CD14-positive monocyte (primary cell): Measurements from ENCODE around the gene SFMBT2. TPM values are rescaled to one million over a fixed set of nuclear protein-coding genes. Genes with fewer than 3 reads are reported as not detected.

Source experiments
- DNase-seq, 3 donors: peaks; one replicate each; pipeline ENCODE4 v3.0.0-alpha.2; 2011 to 2022
- H2AFZ ChIP-seq: 2 replicates; pipeline ENCODE4 v1.6.0; 2012; ENCODE audit warnings: mild to moderate bottlenecking, low read depth, low read length, inconsistent platforms; ENCODE audit not compliant: insufficient read depth, poor library complexity, severe bottlenecking
- H3K27ac ChIP-seq, 2 donors: 1 replicate in 1 of 2; 2 replicates in 1 of 2; pipeline ENCODE4 v1.5.1; 2012 to 2013; ENCODE audit warnings: low read length in 2 of 2, control low read depth in 1 of 2, inconsistent platforms in 1 of 2, low read depth in 1 of 2, mild to moderate bottlenecking in 1 of 2
- H3K27me3 ChIP-seq, 2 donors: one replicate each; pipeline versions ENCODE4 v1.6.0 to v1.6.1; 2011 to 2013; ENCODE audit warnings: low read length in 2 of 2; ENCODE audit not compliant: control insufficient read depth in 2 of 2, insufficient read depth in 2 of 2
- H3K36me3 ChIP-seq, 2 donors: replicated peaks in 1 of 2; 1 replicate in 1 of 2; 2 replicates in 1 of 2; pipeline versions ENCODE4 v1.5.1 to v1.6.1; 2012 to 2013; ENCODE audit warnings: low read length in 2 of 2, control low read depth in 1 of 2, inconsistent platforms in 1 of 2, mild to moderate bottlenecking in 1 of 2; ENCODE audit not compliant: insufficient read depth in 2 of 2, control insufficient read depth in 1 of 2
- H3K4me1 ChIP-seq, 2 donors: 1 replicate in 1 of 2; 2 replicates in 1 of 2; pipeline versions ENCODE4 v1.5.1 to v1.6.1; 2012 to 2013; ENCODE audit warnings: low read length in 2 of 2, control low read depth in 1 of 2, inconsistent platforms in 1 of 2, mild to moderate bottlenecking in 1 of 2, moderate library complexity in 1 of 2; ENCODE audit not compliant: insufficient read depth in 2 of 2, control insufficient read depth in 1 of 2
- H3K4me2 ChIP-seq: replicated peaks from 2 replicates; pipeline ENCODE3; 2012; ENCODE audit warnings: low read length, moderate library complexity, mild to moderate bottlenecking; ENCODE audit not compliant: poor library complexity, severe bottlenecking; ENCODE audit errors: extremely low read depth
- H3K4me3 ChIP-seq, 3 experiments: fragments of 200-600 bp in 1 of 3; sonication (generic) in 1 of 3; replicated peaks in 1 of 3; 1 replicate in 2 of 3; 2 replicates in 1 of 3; pipeline ENCODE4 v1.5.1; 2011 to 2013; ENCODE audit warnings: low read length in 3 of 3, mild to moderate bottlenecking in 3 of 3, control low read depth in 2 of 3, low read depth in 2 of 3, inconsistent platforms in 1 of 3, moderate library complexity in 1 of 3
- H3K79me2 ChIP-seq: 2 replicates; pipeline ENCODE4 v1.6.0; 2012; ENCODE audit warnings: mild to moderate bottlenecking, control low read depth, inconsistent platforms, low read length, moderate library complexity; ENCODE audit not compliant: insufficient read depth
- H3K9ac ChIP-seq: 2 replicates; pipeline ENCODE4 v1.6.0; 2017; ENCODE audit warnings: low read length, mild to moderate bottlenecking; ENCODE audit not compliant: insufficient read depth, poor library complexity, severe bottlenecking
- H3K9me3 ChIP-seq, 2 donors: replicated peaks in 1 of 2; 1 replicate in 1 of 2; 2 replicates in 1 of 2; pipeline versions ENCODE4 v1.5.1 to v1.6.1; 2012 to 2013; ENCODE audit warnings: low read length in 2 of 2, control low read depth in 1 of 2; ENCODE audit not compliant: control insufficient read depth in 1 of 2, insufficient read depth in 1 of 2
- H4K20me1 ChIP-seq: 2 replicates; pipeline ENCODE4 v1.6.0; 2012; ENCODE audit warnings: mild to moderate bottlenecking, low read length, control low read depth, moderate library complexity; ENCODE audit not compliant: insufficient read depth
- H3K27ac Mint-ChIP-seq, 7 donors: one replicate each; pipeline ENCODE4 v1.8.0; 2020; ENCODE audit warnings: mild to moderate bottlenecking in 7 of 7, mixed read lengths in 7 of 7, moderate library complexity in 6 of 7, inconsistent platforms in 2 of 7
- H3K27me3 Mint-ChIP-seq, 3 donors: one replicate each; pipeline ENCODE4 v1.8.0; 2021 to 2022; ENCODE audit warnings: low read depth in 3 of 3, mild to moderate bottlenecking in 3 of 3, mixed read lengths in 3 of 3, moderate library complexity in 3 of 3, inconsistent platforms in 1 of 3
- H3K36me3 Mint-ChIP-seq, 2 donors: one replicate each; pipeline ENCODE4 v1.8.0; 2020; ENCODE audit warnings: mixed read lengths in 2 of 2, inconsistent platforms in 1 of 2, mild to moderate bottlenecking in 1 of 2
- H3K4me1 Mint-ChIP-seq: one replicate; pipeline ENCODE4 v1.8.0; 2020; ENCODE audit warnings: mild to moderate bottlenecking, mixed read lengths
- H3K4me3 Mint-ChIP-seq, 2 donors: one replicate each; pipeline ENCODE4 v1.8.0; 2020; ENCODE audit warnings: mild to moderate bottlenecking in 2 of 2, mixed read lengths in 2 of 2, moderate library complexity in 1 of 2
- H3K9me3 Mint-ChIP-seq, 7 donors: one replicate each; pipeline ENCODE4 v1.8.0; 2020 to 2022; ENCODE audit warnings: mixed read lengths in 7 of 7, mild to moderate bottlenecking in 6 of 7, moderate library complexity in 6 of 7, inconsistent platforms in 2 of 7
- CTCF ChIP-seq: fragments of 200-600 bp; IDR thresholded peaks from one replicate; pipeline ENCODE4 v1.8.0; 2022; ENCODE audit warnings: antibody characterized with exemption, mild to moderate bottlenecking
- WGBS: methylation state at CpG from one replicate; pipeline ENCODE4 v1.1.5; 2013; ENCODE audit warnings: missing lambda C conversion rate; ENCODE audit not compliant: insufficient coverage; 5-methylcytosine and 5-hydroxymethylcytosine counted together
- intact Hi-C, 2 donors: fragments of 100-400 bp; cut with micrococcal nuclease; formaldehyde crosslinking; loops; one replicate each; pipeline versions ENCODE4 v1.15.0 to v1.15.1; 2023
- polyA plus RNA-seq, 3 donors: library from polyadenylated mRNA; depleted of rRNA in 1 of 3; unstranded in 2 of 3; stranded (reverse) in 1 of 3; fragments of 300-500 nt in 2 of 3; fragments of >200 nt in 1 of 3; fragmentation: Illumina TruSeq in 2 of 3; gene quantifications; 1 replicate in 2 of 3; 2 replicates in 1 of 3; pipeline ENCODE4 v1.2.3, GENCODE V29; 2012 to 2021

The SFMBT2 gene
- polyA plus RNA-seq, 3 donors: 0.53 to 10.9 (median 1.6) TPM

GRCh38 chr10:7319632-7320031 lies 91.2 kb downstream of the SFMBT2 start:
- peaks cover 34% of the 10 kb centered on the region for H3K4me1 Mint-ChIP-seq
- peaks cover 60% of the 10 kb centered on the region for H3K79me2 ChIP-seq
- H3K36me3 Mint-ChIP-seq: peaks cover 17 to 20% of the 10 kb centered on the region in 2 donors
- H3K36me3 ChIP-seq: peaks cover 0 to 11% of the 10 kb centered on the region in 2 donors
- H3K9ac ChIP-seq: no peak overlapping the region
- no peaks in the 10 kb centered on the region for H3K27me3 ChIP-seq
- no peak overlapping the region for H3K27ac ChIP-seq
- no peak overlapping the region for H3K4me3 ChIP-seq
- TF ChIP-seq CTCF: no peak
- H3K27ac Mint-ChIP-seq: peak overlapping the region; percentile 7 to 91 (median 65)
- peak overlapping the region; percentile 32 to 67 for H3K4me3 Mint-ChIP-seq
- no peak overlapping the region for H3K4me2 ChIP-seq
- H2AFZ ChIP-seq: no peak overlapping the region
- peaks cover 4% of the 10 kb centered on the region for H4K20me1 ChIP-seq
- intact Hi-C loops: no loop called here
- no peak for DNase-seq
- H3K27me3 Mint-ChIP-seq: peaks cover 0 to 1% (median 0%) of the 10 kb centered on the region in 3 donors
- H3K9me3 Mint-ChIP-seq: peaks cover 3 to 14% (median 6%) of the 10 kb centered on the region in 7 donors
- peaks cover 7 to 15% of the 10 kb centered on the region in 2 donors for H3K9me3 ChIP-seq
- peaks cover 17 to 20% of the 10 kb centered on the region in 2 donors for H3K4me1 ChIP-seq

GRCh38 chr10:7318836-7319235 lies 92.0 kb downstream of the SFMBT2 start:
- intact Hi-C loops: no loop called here
- Histone ChIP-seq H3K4me1 (peaks cover 20 to 24% of the 10 kb centered on the region in 2 donors), H3K9ac (no peak overlapping the region), H3K27ac (no peak overlapping the region), H2AFZ (no peak overlapping the region), H3K4me3 (no peak overlapping the region), H3K4me2 (peak overlapping the region; percentile 40), H3K79me2 (peaks cover 61% of the 10 kb centered on the region), H3K9me3 (peaks cover 7 to 10% of the 10 kb centered on the region in 2 donors), H3K36me3 (peaks cover 0 to 11% of the 10 kb centered on the region in 2 donors), H3K27me3 (no peaks in the 10 kb centered on the region), H4K20me1 (peaks cover 4% of the 10 kb centered on the region)
- Mint-ChIP-seq H3K4me3 (peak overlapping the region; percentile 57 to 67), H3K9me3 (peaks cover 3 to 14% (median 5%) of the 10 kb centered on the region in 7 donors), H3K27ac (peak overlapping the region in 3 of 7 donors; percentile 19 to 64 (median 63)), H3K36me3 (peaks cover 13 to 16% of the 10 kb centered on the region in 2 donors), H3K27me3 (peaks cover 0 to 1% (median 0%) of the 10 kb centered on the region in 3 donors), H3K4me1 (peaks cover 41% of the 10 kb centered on the region)
- no peak for DNase-seq
- 2% methylated on average over 9 of the region's 9 CpGs for WGBS
- no peak for TF ChIP-seq CTCF
